GM19395 (cell line): ENCODE results near the gene VASH1.
A peak's percentile ranks its signal among the peaks of the same experiment; 100 is the strongest.
"Not testable (repeated sequence)": the region's sequence is repeated elsewhere in the genome, so short reads cannot be mapped to it uniquely, and the experiment has no call there.

ENCODE experiments used
- ATAC-seq: cut with Tn5 transposase; IDR thresholded peaks from one replicate; pipeline ENCODE4 v1.9.1; 2021; ENCODE audit warnings: mild to moderate bottlenecking, moderate library complexity; ENCODE audit not compliant: unreplicated experiment

Gene VASH1

GRCh38 chr14:76761136-76761959 is at the start of gene VASH1:
Gene VASH1 (plus strand): TSS chr14:76761468. CDS start chr14:76762822, 1,354 bp downstream.
- ATAC-seq = peak; percentile 86

- no peak for ATAC-seq
These were observed 48.1 kb upstream of the VASH1 start for GRCh38 chr14:76713121-76713520.

- ATAC-seq = no peak
These were observed 46.8 kb upstream of the VASH1 start for GRCh38 chr14:76714470-76714869.

GRCh38 chr14:76715101-76715500 is 46.2 kb upstream of the VASH1 start:
- ATAC-seq = no peak

GRCh38 chr14:76715511-76716081 is 45.7 kb upstream of the VASH1 start:
- ATAC-seq = no peak

GRCh38 chr14:76716285-76716684 is 45.0 kb upstream of the VASH1 start:
- no peak for ATAC-seq

- no peak for ATAC-seq
These were observed 43.6 kb upstream of the VASH1 start for GRCh38 chr14:76717508-76718290.

- no peak for ATAC-seq
These were observed 42.8 kb upstream of the VASH1 start for GRCh38 chr14:76718306-76719040.

- ATAC-seq = no peak
These were observed 41.6 kb upstream of the VASH1 start for GRCh38 chr14:76719666-76720065.

- peak; percentile 93 for ATAC-seq
These were observed 40.9 kb upstream of the VASH1 start for GRCh38 chr14:76720382-76720813.

GRCh38 chr14:76721506-76721905 is 39.8 kb upstream of the VASH1 start:
- ATAC-seq = not testable (repeated sequence)

GRCh38 chr14:76724651-76725550 is 36.4 kb upstream of the VASH1 start:
- no peak for ATAC-seq

GRCh38 chr14:76726551-76726970 is 34.7 kb upstream of the VASH1 start:
- ATAC-seq = no peak

- no peak for ATAC-seq
These were observed 33.9 kb upstream of the VASH1 start for GRCh38 chr14:76727384-76727783.

GRCh38 chr14:76727901-76728300 is 33.4 kb upstream of the VASH1 start:
- ATAC-seq = no peak

- ATAC-seq = no peak
These were observed 32.0 kb upstream of the VASH1 start for GRCh38 chr14:76729258-76729657.

- ATAC-seq = no peak
These were observed 31.2 kb upstream of the VASH1 start for GRCh38 chr14:76729953-76730505.

- ATAC-seq = not testable (repeated sequence)
These were observed 26.8 kb upstream of the VASH1 start for GRCh38 chr14:76734501-76734900.

- no peak for ATAC-seq
These were observed 24.8 kb upstream of the VASH1 start for GRCh38 chr14:76736514-76736913.

GRCh38 chr14:76741074-76741473 is 20.2 kb upstream of the VASH1 start:
- no peak for ATAC-seq
